HG03280 (cell line): ENCODE results near the gene ARCN1.
A peak's percentile ranks its signal among the peaks of the same experiment; 100 is the strongest.
"Not testable (repeated sequence)": the region's sequence is repeated elsewhere in the genome, so short reads cannot be mapped to it uniquely, and the experiment has no call there.

Source experiments
- ATAC-seq: cut with Tn5 transposase; IDR thresholded peaks from one replicate; pipeline ENCODE4 v1.9.1; 2021; ENCODE audit warnings: mild to moderate bottlenecking, moderate library complexity; ENCODE audit not compliant: unreplicated experiment

The ARCN1 gene

DNA sequence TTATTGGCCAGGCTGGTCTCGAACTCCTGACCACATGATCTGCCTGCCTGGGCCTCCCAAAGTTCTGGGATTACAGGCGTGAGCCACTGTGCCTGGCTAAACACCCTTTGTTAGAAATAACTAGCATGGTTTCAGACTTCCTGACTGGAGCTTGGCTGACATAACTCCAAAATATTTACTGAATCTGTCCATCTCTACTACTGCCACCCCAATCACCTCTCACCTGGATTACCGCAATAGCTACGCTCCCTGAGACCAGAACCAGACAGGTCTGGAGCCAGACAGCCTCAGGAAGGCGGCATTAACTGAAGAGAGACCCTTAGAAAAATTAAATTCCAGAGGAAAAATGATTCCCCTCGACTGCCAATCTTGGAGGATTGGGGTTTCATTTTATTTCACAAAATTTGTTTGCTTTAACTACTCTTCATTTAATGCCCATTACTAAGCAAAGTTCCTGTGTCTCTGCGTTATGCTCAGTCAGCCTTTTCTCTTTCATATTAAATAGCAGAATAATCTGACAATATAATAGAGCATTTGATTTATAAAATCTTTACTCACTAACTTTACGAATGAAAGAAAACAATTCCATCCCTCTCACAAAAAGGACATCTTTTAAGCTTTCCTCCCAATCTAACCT is 28.1 kb upstream of the ARCN1 start:
- ATAC-seq = no peak

DNA sequence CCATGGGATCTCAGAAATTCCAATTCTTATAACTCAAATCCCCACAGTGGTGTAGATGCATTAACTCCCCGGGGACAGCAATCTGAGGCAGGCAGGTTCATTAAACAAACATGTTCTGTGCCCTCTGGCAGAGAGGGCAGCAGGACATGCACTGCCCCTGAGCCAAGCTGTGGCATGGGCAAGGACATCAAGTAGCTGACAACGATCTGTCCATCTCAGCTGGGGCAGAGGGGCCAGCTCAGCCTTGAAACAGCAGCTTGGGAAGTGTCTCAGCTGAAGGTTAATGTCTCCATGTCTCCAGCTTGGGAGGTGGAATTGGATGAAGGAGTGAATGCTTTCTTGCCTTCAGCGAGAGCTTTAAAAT is 27.6 kb upstream of the ARCN1 start:
- ATAC-seq = no peak

DNA sequence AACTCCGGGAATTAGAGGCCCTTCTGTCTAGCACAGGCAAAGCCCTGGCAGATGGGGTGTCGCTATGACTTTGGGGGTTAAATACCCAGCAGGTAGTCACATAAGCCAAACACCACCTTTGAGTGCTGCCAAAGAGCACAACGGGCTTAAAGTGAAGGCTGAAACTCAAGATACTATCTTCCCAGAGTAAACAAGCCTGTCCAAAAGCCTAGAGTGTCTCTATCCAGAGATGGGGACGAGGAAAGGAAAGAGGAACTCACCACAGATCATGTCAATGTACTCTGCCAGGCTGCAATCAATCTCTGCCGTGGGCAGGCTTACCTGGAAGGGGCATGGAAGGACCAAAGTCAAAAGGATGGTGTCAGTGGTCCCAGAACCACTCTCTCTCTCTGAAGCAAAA is 26.7 kb upstream of the ARCN1 start:
- ATAC-seq = no peak

DNA sequence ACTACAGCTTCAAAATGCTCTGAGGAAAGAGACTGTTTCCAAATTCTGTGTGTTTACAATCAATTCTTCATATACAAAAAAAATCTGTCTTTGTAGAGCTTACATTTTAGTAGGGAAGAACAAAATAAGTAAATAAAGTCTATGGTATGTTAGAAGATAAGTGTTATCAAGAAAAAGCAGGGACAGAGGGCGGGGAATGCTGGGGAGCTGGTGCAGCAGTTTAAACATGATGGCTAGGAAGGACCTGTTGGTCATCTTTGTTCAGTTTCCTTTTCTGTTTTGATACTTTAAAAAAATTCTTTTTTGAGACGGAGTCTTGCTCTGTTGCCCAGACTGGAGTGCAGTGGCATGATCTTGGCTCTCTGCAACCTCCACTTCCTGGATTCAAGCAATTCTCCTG is 25.1 kb upstream of the ARCN1 start:
- ATAC-seq = no peak

DNA sequence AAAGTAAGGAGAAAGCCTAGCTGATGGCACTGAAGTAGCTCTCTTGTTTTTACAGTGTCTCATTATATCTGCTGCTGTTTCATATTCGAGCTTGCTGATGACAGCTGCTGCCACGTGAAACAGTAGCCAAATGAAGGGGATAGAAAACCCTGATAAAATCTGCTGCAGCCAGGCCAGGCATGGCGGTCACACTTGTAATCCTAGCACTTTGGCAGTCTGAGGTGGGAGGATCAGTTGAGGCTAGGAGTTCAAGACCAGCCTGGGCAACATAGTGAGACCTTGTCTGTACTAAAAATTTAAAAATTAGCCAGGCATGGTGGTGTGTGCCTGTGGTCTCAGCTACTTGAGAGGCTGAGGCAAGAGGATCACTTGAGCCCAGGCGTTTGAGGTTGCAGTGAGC is 19.9 kb upstream of the ARCN1 start:
- ATAC-seq = no peak

DNA sequence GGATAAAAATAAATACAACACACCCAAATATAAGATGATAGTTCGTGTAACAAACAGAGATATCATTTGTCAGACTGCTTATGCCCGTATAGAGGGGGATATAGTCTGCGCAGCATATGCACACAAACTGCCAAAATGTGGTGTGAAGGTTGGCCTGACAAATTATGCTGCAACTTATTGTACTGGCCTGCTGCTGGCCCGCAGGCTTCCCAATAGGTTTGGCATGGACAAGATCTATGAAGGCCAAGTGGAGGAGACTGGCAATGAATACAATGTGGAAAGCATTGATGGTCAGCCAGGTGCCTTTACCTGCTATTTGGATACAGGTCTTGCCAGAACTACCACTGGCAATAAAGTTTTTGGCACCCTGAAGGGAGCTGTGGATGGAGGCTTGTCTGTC is 11.4 kb upstream of the ARCN1 start:
- no peak for ATAC-seq

DNA sequence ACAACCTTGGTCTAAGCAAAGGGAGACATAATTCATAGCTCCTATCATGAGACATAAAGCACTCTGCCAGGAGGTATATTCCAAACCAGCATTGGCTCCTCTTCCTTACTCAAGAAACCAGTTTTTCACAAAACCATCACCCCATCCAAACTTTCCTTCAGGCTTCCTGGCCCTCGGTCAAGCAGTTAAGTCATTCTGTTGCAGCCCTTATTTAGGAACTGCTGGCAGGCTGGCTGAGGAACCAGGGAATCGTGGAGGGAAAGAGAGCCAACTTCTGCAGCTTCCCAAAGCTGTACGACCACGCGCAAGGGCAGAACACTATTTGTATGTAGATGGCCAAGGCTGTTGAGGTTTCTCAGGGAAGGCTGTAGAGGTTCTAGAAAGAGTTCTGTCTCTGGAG is 7.2 kb upstream of the ARCN1 start:
- ATAC-seq = no peak

DNA sequence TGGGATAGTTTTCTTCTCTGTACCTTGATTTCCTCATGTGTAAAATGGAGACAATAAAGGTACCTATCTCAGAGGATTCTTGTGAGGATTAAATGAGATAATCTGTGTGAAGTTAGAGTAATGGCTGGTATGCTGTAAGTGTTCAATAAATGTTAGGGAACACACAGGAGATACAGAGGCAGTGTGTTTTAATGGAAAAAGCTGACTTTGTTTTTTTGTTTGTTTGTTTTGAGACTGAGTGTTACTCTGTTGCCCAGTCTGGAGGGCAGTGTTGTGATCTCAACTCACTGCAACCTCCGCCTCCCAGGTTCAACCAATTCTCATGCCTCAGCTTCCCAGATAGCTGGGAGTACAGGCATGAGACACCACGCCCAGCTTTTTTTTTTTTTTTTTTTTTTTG is 2.5 kb upstream of the ARCN1 start:
- ATAC-seq = no peak

DNA sequence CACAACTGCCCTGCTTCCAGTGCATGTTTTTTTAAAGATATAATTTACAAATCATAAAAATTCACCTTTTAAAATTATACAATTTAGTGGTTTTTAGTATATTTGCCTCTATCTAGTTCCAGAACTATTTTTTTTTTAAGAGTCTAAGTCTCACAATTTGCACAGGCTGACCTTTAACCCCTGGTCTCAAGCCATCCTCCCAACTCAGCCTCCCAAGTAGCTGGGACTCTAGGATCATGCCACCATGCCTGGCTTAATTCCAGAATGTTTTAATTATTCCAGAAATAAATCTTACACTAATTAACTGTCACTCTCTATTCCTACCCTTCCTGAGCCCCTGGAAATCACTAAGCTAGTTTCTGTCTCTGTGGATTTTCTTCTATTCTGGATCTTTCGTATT is 1.4 kb upstream of the ARCN1 start:
- ATAC-seq = no peak

DNA sequence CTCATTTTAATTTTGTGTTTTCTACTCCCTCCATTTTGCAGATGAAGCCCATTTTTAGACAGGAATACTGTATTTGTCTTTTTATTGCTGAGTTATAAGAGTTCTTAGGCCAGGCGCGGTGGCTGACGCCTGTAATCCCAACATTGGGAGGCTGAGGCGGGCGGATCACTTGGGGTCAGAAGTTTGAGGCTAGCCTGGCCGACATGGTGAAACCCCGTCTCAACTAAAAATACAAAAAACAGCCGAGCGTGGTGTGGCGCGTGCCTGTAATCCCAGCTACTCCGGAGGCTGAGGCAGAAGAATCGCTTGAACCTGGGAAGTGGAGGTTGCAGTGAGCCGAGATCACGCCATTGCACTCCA is 528 bp upstream of the ARCN1 start:
- ATAC-seq = peak; percentile 8

DNA sequence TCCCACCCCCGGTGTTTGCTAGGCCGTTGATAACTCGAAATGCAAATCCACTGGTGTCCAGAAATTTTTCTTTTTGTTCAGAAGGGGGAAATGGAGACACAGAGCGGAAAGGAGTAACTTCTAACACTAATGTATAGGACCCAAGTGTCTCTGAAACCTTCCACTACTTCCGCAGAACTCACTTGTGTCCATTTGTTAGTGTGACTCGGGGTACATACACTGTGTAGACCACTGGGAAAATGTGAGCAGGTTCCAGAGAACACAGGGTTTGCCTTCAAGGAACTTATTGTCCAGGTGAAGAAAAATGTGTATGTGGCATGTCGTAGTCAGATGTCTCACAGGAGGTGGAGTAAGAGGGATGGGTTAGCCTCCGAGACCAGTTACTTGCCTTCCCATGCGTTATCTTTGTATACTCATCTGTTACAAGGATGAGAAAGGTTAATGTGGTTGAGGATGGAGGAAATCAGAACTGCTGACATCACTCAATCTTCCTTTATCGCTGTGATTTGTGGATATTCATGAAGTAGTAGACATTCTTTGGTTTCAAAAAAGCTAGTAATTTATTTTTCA is 857 bp downstream of the ARCN1 start:
- peak; percentile 30 for ATAC-seq

DNA sequence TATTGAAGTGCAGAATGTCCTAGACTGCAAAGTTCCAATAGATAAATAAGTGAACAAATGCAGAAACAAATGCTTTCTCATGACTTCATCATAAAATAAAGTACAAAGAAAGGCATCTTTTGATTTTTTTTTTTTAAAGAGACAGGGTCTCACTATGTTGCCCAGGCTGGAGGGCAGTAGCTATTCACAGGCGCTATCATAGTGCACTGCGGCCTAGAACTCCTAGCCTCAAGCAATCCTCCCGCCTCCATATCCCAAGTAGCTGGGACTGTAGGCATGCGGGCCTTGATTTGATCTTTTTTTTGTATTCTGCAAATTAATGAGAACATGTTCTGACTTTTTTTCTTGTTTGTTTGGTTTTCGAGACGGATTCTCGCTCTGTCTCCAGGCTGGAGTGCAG is 2.4 kb downstream of the ARCN1 start:
- no peak for ATAC-seq

DNA sequence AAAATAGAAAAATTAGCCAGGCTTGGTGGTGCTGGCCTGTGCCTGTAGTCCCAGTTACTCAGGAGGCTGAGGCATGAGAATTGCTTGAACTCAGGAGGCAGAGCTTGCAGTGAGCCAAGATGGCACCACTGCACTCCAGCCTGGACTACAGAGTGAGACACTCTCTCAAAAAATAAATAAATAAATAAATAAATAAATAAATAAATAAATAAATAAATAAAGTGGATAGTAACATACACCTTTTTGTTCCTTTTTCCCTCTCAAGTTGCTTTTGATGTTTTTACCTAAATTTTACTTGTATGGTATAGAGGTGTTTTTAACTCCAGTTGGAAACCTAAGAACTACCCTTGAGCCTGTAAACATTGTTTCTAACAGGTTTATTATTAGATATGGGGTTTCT is 5.8 kb downstream of the ARCN1 start:
- not testable (repeated sequence) for ATAC-seq

DNA sequence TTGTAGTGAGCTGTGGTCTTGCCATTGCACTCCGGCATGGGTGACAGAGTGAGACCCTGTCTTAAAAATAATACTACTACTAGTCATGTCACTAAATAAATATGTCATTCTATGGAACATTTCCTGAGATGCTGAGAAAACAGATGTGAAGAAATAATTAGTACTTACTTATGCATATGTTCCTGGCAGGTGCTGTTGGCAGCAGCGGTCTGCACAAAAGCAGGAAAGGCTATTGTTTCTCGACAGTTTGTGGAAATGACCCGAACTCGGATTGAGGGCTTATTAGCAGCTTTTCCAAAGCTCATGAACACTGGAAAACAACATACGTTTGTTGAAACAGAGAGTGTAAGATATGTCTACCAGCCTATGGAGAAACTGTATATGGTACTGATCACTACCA is 8.8 kb downstream of the ARCN1 start:
- ATAC-seq = no peak

DNA sequence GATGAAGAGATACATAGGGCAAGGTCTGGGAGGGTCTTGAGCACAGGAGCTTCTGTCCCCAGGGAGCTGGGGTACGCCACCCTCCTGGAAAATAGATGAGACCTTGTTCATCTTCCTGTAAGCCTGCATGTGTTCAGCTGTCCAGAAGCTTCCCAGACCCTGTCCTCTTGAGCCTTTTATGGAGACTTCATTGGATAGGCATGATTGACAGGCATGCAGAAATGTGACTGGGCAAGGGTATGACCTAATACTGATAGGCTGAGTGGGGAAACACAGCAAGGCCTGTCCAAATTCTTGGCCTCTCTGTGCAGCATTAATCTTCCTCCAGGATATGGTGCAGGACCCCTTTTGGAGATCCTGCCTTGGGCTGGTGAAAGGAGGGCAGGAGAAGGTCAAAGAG is 15.7 kb downstream of the ARCN1 start:
- no peak for ATAC-seq

DNA sequence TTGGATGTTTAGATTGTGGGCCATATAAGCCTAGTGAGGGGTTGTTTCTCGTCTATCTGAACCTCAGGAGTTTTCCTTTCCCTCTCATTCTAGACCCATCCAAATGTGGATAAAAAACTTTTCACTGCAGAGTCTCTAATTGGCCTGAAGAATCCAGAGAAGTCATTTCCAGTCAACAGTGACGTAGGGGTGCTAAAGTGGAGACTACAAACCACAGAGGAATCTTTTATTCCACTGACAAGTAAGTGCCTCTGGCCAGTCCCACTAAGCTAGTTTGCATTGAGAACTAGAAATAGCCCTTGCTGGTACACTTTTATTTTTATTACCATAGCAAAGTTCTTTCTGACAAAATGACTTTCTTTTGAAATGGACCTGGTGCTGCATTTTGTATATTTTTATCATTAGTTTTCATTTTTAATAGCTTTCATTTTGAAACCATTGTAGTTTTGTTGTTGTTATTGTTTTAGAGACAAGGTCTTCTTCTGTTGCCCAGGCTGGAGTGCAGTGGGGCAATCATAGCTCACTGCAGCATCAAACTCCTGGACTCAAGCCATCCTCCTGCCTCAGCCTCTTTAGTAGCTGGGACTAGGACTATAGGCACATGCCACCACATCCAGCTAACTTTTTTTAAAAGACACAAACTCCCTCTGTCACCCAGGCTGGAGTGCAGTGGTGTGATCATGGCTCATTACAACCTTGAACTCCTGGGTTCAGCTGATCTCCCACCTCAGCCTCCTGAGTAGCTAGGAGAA is 20.6 kb downstream of the ARCN1 start:
- ATAC-seq = no peak

DNA sequence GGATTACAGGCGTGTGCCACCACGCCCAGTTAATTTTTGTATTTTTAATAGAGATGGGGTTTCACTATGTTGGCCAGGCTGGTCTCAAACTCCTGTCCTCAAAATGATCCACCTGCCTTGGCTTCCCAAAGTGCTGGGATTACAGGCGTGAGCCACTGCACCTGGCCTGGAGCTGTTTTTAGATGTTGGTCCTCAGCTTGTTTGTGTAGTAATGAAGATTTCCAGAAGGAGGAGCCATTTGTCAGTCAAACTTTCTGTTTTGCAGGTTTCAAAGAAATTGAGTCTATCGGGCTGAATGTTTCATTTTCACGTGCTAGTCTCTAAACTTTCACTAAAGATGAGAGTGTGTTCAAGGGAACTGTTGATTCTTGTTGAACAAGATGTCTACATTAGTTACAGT is 22.8 kb downstream of the ARCN1 start:
- ATAC-seq = not testable (repeated sequence)

DNA sequence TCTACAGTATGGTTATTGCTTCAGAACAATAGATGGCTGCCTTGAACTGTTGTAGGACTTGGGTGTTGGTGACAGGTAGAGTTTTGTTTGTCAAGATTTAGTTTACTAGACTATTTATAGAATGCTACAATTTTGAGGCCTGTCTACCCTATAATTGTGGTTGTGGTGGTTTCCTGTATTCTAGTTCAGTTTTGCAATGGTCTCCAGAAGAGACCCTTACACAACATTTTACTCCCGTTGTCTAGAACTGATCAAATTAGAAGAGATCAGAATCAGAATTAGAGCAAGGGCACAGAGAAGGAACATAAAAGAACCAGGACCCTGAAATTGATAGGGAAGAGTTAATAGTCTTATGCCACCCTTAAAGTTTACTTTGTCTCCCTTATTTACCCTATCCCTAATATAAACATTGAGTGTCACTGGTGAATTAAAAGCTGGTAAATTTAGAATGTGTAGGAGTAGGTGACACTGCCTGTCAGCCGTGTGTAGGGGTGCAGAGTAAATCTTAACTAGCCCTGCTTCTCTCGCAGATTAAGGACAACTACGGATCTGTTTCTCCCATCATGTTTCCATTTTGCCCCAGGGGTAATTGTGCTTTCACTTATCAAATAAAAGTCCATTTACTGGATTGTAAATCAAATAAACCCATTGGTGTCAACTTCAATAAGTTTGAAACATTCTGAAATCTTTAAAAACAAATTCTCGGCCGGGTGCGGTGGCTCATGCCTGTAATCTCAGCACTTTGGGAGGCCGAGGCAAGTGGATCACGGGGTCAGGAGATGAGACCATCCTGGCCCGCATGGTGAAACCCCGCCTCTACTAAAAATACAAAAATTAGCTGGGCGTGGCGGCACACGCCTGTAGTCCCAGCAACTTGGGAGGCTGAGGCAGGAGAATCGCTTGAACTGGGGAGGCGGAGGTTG is 24.3 kb downstream of the ARCN1 start:
- ATAC-seq = no peak

DNA sequence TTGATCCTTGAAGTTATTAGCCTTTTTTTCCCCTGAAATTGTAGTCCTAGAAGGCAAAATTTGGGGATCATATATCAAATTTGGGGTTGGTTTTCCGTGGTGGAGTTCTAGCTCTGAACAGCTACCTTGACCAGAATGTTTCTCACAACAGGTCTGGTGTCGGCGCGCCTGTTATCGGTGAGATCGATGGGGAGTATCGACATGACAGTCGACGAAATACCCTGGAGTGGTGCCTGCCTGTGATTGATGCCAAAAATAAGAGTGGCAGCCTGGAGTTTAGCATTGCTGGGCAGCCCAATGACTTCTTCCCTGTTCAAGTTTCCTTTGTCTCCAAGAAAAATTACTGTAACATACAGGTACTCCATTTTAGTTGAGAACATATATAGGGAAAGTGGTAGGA is 25.3 kb downstream of the ARCN1 start:
- ATAC-seq = no peak

DNA sequence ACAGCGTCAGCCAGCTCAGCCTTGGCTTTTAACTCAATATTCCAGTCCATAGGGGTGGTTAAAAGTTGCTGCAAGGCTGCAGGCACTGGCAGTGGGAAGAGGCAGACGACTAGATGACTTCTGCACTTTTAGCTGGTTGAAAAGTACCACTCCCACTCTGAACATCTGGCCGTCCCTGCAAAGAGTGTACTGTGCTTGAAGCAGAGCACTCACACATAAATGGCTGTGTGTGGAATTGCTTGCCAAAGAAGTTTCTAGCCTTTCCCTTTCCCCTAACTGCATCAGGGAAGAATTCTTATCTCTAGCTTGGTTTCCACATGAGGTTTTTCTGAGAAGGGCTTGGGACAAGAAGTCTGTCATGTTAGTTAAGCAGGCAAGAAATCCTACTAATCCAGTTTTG is 30.1 kb downstream of the ARCN1 start:
- ATAC-seq = no peak

DNA sequence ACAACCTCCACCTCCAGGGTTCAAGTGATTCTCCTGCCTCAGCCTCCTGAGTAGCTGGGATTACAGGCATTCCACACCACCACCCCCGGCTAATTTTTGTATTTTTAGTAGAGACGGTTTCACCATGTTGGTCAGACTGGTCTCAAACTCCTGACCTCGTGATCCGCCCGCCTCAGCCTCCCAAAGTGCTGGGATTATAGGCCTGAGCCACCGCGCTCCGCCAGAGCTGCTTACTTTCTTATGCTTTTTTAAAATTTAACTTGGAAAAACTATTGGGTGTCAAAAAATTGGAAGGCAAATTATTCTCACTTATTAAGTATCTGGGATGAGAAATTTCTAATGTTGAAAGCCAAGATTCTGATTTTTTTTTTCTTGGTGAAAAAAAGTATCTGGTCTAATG is 31.5 kb downstream of the ARCN1 start:
- ATAC-seq = not testable (repeated sequence)

DNA sequence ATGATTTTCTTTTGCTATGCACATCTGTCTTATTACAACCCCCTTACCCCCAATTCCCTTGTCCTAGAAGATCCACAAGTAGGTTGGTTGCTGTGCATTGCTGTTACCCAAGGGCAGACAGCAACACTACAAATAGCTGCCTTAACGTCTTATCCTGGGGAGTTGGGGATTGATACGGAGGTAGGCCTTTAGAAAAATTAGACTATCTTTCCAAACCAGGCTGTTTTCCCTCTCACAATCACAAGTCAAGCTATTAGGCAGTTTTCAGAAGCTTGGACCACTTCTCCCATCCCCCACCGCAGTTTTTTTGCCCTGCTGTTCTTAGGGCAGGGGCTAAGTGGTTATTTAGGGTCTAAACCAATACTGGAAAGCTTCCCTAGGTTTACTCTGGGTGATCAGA is 32.4 kb downstream of the ARCN1 start:
- no peak for ATAC-seq
